Measurements from ENCODE around the gene ANKRD35.

The ANKRD35 gene

DNA sequence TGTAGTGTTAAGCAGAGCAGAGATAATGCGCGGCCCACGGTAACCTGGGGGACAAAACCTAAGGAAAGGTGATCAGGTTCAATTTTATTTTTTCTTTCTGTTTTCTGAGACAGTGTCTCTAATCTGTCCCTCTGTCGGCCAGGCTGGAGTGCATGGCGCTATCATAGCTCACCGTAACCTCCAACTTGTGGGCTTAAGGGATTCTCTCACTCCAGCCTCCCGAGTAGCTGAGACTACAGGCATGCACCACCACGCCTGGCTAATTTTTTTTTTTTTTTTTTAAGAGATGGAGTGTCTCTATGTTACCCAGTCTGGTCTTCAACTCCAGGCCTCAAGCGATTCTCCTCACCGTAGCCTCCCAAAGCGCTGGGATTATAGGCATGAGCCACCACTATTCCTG, 724 bp upstream of the ANKRD35 start:
- TF ChIP-seq, protein P1, sequence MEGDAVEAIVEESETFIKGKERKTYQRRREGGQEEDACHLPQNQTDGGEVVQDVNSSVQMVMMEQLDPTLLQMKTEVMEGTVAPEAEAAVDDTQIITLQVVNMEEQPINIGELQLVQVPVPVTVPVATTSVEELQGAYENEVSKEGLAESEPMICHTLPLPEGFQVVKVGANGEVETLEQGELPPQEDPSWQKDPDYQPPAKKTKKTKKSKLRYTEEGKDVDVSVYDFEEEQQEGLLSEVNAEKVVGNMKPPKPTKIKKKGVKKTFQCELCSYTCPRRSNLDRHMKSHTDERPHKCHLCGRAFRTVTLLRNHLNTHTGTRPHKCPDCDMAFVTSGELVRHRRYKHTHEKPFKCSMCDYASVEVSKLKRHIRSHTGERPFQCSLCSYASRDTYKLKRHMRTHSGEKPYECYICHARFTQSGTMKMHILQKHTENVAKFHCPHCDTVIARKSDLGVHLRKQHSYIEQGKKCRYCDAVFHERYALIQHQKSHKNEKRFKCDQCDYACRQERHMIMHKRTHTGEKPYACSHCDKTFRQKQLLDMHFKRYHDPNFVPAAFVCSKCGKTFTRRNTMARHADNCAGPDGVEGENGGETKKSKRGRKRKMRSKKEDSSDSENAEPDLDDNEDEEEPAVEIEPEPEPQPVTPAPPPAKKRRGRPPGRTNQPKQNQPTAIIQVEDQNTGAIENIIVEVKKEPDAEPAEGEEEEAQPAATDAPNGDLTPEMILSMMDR (IDR thresholded peaks at IDR 0.05; ENCODE audit: borderline replicate concordance, control extremely low read depth, extremely low read depth, insufficient read depth, missing control alignments), result no peak
- in situ Hi-C loops (cut with MboI; ENCODE audit: low sequenced_read_pairs, unreplicated experiment), result no loop called here
- no peak for DNase-seq (ENCODE audit: low spot score)

DNA sequence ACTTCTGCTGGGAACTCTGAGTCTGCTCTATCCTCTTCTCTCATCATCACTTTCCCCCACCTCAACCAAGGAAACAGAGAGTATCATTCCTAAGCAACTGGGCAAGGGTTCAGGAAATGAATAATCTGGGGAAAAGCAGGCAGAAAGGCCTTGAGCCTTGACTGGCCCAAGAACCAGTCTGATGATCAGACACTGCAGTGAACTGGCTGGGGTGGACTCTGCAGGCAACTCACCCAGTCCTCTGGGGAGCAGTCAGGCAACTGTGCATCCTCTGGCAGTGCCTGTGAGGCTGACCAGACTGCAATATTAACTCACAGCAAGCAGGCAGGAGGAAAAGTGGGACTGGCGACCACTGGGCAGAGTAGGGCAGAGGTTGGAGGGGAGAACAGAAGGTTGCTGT, 991 bp downstream of the ANKRD35 start:
- in situ Hi-C loops (cut with MboI; ENCODE audit: low sequenced_read_pairs, unreplicated experiment), result no loop called here
- DNase-seq (ENCODE audit: low spot score), result no peak
- TF ChIP-seq, protein P1 (IDR thresholded peaks at IDR 0.05; ENCODE audit: borderline replicate concordance, control extremely low read depth, extremely low read depth, insufficient read depth, missing control alignments), result no peak

DNA sequence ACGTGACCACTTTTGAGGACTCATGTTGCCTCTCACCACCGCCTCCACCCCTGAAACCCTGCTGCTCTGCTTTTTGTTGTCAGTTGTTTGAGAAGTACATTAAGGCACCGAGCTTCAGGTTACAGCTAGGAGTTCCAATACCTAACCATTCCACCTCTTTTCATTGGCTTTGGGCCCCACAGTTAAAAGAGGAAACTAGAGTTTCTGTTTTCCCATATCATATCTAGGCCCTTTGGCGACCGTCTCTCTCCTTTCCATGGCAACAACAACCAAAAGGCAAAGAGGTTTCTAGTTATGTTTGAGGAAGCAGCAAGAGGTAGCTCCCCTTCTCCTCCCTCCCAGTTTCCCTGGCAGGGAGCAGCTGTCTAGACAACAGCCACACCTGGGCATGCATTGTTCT, 5.9 kb downstream of the ANKRD35 start:
- TF ChIP-seq, protein P1 (IDR thresholded peaks at IDR 0.05; ENCODE audit: borderline replicate concordance, control extremely low read depth, extremely low read depth, insufficient read depth, missing control alignments), result no peak
- in situ Hi-C loops (cut with MboI; ENCODE audit: low sequenced_read_pairs, unreplicated experiment), result no loop called here
- no peak for DNase-seq (ENCODE audit: low spot score)

DNA sequence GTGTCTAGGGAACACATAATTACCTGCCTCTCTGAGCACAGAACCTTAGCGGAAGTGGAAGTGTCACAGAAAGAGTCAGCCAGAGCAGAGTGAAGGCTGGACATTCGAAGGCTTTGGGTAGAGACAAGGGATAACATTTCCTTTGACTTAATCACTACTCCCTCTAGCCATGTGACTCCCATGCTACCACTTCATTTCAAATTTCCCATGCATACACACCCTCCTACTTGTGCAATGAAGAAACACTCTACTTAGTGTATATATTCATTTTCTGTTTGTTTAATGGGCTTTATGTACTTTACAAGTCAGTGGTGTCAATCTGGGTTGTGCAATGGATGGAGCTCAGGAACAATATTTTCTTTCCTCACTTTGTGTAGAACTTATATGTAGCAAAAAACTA, 6.9 kb downstream of the ANKRD35 start:
- no peak for DNase-seq (ENCODE audit: low spot score)
- in situ Hi-C loops (cut with MboI; ENCODE audit: low sequenced_read_pairs, unreplicated experiment), result no loop called here
- TF ChIP-seq, protein P1 (IDR thresholded peaks at IDR 0.05; ENCODE audit: borderline replicate concordance, control extremely low read depth, extremely low read depth, insufficient read depth, missing control alignments), result no peak

DNA sequence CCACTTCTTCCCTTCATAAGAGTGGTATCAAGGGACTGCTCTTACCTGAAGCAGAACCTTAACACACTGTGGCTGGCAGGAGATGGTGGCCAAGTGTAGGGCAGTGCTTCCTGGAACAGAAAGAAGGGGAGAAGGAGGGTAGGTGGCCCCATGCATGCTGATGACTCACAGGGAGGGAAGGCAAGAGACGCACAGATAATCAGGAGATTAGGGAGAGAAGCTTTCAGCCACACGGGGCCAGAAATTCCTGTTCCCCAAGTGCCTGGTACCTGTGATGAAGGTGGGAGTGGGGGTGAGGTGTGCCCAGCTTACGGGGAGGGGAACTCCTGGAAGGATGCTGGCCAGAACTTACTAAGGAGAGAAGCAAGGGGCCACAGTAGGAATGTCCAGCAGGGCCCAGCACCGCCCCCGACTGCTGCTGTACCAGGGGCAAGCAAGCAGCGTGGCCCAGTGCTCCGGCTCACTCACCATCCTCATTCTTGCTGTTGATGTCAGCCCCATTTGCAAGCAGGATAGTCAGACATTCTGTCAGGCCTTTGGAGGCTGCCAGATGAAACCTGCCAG, 7.7 kb downstream of the ANKRD35 start:
- no peak for DNase-seq (ENCODE audit: low spot score)
- in situ Hi-C loops (cut with MboI; ENCODE audit: low sequenced_read_pairs, unreplicated experiment), result no loop called here
- TF ChIP-seq, protein P1 (IDR thresholded peaks at IDR 0.05; ENCODE audit: borderline replicate concordance, control extremely low read depth, extremely low read depth, insufficient read depth, missing control alignments), result no peak

DNA sequence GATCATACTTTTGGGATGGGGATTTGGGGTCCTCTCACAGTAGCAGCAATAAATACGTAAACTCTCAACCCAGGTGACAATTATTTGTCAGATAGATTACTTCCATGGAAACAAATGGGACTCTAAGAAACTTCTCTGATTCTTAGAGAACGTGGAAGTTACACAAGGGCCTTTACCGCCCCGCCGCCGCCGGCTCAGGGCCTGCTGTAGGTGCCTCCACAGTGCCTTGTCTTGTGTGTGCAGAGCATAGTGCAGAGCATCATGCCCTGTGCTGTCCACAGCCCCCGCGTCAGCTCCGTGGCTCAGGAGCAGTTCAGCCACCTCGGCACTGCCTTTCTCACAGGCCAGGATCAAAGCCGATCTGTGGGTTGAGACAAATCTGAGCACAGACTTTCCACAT, 11.0 kb downstream of the ANKRD35 start:
- no peak for DNase-seq (ENCODE audit: low spot score)
- in situ Hi-C loops (cut with MboI; ENCODE audit: low sequenced_read_pairs, unreplicated experiment), result no loop called here
- TF ChIP-seq, protein P1 (IDR thresholded peaks at IDR 0.05; ENCODE audit: borderline replicate concordance, control extremely low read depth, extremely low read depth, insufficient read depth, missing control alignments), result no peak
